ENCODE data around the gene ARPC1B.

DNA sequence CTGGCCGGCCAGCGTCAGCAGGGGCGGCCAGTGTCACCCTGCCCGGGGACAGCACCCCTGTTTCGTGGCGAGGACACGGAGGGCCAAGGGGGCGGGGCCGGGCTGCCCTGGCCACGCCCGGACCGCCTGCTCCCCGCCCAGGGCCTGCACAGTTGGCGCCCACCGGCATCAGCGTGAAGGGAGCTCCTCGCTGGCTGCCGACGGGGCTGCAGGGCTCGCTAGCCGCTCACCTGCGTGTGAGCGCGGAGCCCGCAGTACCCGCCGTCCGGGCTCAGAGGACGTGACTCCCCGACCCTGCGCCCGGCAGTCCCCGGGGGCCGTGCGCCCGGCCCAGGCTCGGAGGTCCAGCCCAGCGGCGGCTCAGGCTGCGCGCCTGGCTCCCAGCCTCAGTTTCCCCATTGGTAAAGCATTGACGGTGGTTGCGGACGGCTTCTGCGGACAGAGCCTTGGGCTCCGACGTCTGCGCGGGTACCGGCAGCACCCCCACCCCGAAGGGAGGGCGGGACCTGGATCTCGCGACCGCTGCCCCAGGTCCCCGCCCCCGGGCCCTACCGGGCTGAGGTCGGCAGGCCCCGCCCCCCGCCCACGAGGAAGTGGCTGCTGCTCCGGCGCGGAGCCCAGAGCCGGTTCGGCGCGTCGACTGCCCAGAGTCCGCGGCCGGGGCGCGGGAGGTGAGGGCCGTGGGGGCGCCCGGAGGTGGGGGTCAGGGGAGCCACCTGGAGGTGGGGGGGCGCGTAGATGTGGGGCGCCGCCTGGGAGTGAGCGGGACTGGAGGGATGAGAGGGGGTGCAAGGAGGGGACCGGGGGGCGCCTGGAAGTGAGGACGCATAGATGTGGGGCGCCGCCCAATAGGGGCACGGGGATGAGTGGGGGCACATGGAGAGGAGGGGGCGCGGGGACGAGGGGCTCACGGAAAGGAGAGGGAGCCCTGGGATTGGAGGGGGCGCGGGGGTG lies at the start of gene ARPC1B:
- no peak for TF ChIP-seq CTCF (IDR thresholded peaks at IDR 0.05)
- TF ChIP-seq POLR2A (IDR thresholded peaks at IDR 0.05): no peak
